Limb (tissue), 2 donors: ENCODE measurements around the gene ARHGEF10L.
"Not testable (repeated sequence)": the region's sequence is repeated elsewhere in the genome, so short reads cannot be mapped to it uniquely, and the experiment has no call there.

Experiments
- DNase-seq, 2 donors: peaks; one replicate each; pipeline ENCODE4 v3.0.0-alpha.2; 2016; ENCODE audit errors: extremely low spot score in 2 of 2

ARHGEF10L gene

GRCh38 chr1:17539477-17540254, at the start of gene ARHGEF10L:
Gene ARHGEF10L (plus strand): TSS chr1:17539698. CDS start chr1:17580596, 40,898 bp downstream.
- peak in 1 of 2 donors; percentile 47 for DNase-seq

GRCh38 chr1:17489768-17490417, 49.6 kb upstream of the ARHGEF10L start:
- not testable (repeated sequence) for DNase-seq

GRCh38 chr1:17490667-17491066, 48.8 kb upstream of the ARHGEF10L start:
- not testable (repeated sequence) for DNase-seq

GRCh38 chr1:17494114-17494729, 45.3 kb upstream of the ARHGEF10L start:
- peak in 1 of 2 donors; percentile 68 for DNase-seq

GRCh38 chr1:17496419-17496818, 43.1 kb upstream of the ARHGEF10L start:
- no peak for DNase-seq

GRCh38 chr1:17498214-17498613, 41.3 kb upstream of the ARHGEF10L start:
- no peak for DNase-seq

- DNase-seq = peak; percentile 72 to 84
Measured at GRCh38 chr1:17502326-17502778, 37.1 kb upstream of the ARHGEF10L start.

GRCh38 chr1:17503146-17503545, 36.4 kb upstream of the ARHGEF10L start:
- no peak for DNase-seq

GRCh38 chr1:17507200-17507599, 32.3 kb upstream of the ARHGEF10L start:
- not testable (repeated sequence) for DNase-seq

- DNase-seq = no peak
Measured at GRCh38 chr1:17507915-17508314, 31.6 kb upstream of the ARHGEF10L start.

- DNase-seq = no peak
Measured at GRCh38 chr1:17509363-17509762, 30.1 kb upstream of the ARHGEF10L start.

- DNase-seq = no peak
Measured at GRCh38 chr1:17510138-17510537, 29.4 kb upstream of the ARHGEF10L start.

GRCh38 chr1:17511188-17511587, 28.3 kb upstream of the ARHGEF10L start:
- DNase-seq = no peak

- DNase-seq = no peak
Measured at GRCh38 chr1:17513131-17513530, 26.4 kb upstream of the ARHGEF10L start.

- no peak for DNase-seq
Measured at GRCh38 chr1:17514776-17515175, 24.7 kb upstream of the ARHGEF10L start.

- no peak for DNase-seq
Measured at GRCh38 chr1:17515902-17516301, 23.6 kb upstream of the ARHGEF10L start.

GRCh38 chr1:17516303-17517214, 22.9 kb upstream of the ARHGEF10L start:
- DNase-seq = no peak

GRCh38 chr1:17520041-17520440, 19.5 kb upstream of the ARHGEF10L start:
- DNase-seq = no peak

- DNase-seq = no peak
Measured at GRCh38 chr1:17520473-17521319, 18.8 kb upstream of the ARHGEF10L start.

- no peak for DNase-seq
Measured at GRCh38 chr1:17521946-17522612, 17.4 kb upstream of the ARHGEF10L start.
